Stimulated activated naive CD8-positive, alpha-beta T cell treated with anti-CD3 and anti-CD28 coated beads, Interleukin-15, amount 100 ng/mL, for 72 hours (primary cell): ENCODE data around the gene NRG4.

Source experiments
- ATAC-seq: fragments of 150-1000 bp; cut with Tn5 transposase; 2 replicates; pipeline ENCODE4 v1.10.0; 2021; ENCODE audit warnings: mild to moderate bottlenecking, moderate library complexity
- DNase-seq, 2 donors: peaks; one replicate each; pipeline ENCODE4 v3.0.0; 2021 to 2022
- H3K27ac Mint-ChIP-seq, 2 donors: one replicate each; pipeline ENCODE4 v1.8.0; 2022; ENCODE audit warnings: mild to moderate bottlenecking in 2 of 2, mixed read lengths in 2 of 2, moderate library complexity in 2 of 2
- H3K27me3 Mint-ChIP-seq: one replicate; pipeline ENCODE4 v1.8.0; 2022; ENCODE audit warnings: mixed read lengths
- H3K4me1 Mint-ChIP-seq: one replicate; pipeline ENCODE4 v1.8.0; 2022; ENCODE audit warnings: mild to moderate bottlenecking, mixed read lengths
- H3K4me3 Mint-ChIP-seq, 2 donors: one replicate each; pipeline ENCODE4 v1.8.0; 2022; ENCODE audit warnings: mild to moderate bottlenecking in 2 of 2, mixed read lengths in 2 of 2, moderate library complexity in 1 of 2
- H3K9me3 Mint-ChIP-seq, 2 donors: one replicate each; pipeline ENCODE4 v1.8.0; 2022; ENCODE audit warnings: mixed read lengths in 2 of 2

Gene NRG4

DNA sequence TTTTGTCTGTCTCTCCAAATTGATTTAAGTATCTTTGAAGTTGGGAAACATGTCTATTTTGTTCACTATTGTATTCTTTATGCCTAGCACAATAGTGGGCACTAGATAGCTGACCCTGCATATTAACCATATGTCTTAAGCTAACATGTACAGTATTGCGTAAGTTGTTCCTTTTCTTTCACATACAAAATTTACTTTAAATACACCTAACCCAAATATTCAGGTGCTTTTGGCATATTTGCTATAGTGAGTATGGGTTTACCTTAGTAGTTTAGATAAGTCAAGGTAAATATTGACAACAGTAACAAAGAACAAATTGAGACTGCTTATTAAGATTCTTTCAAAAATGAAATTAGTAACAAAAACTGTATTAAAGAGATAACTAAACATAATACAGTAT, 50.9 kb downstream of the NRG4 start:
- H3K27ac Mint-ChIP-seq: no peak overlapping the region
- H3K27me3 Mint-ChIP-seq: peaks cover under 1% of the 10 kb centered on the region
- DNase-seq (no peak), ATAC-seq (no peak)
- peaks cover 0 to 4% of the 10 kb centered on the region in 2 donors for H3K9me3 Mint-ChIP-seq
- H3K4me3 Mint-ChIP-seq: no peak overlapping the region
- H3K4me1 Mint-ChIP-seq: no peaks in the 10 kb centered on the region

DNA sequence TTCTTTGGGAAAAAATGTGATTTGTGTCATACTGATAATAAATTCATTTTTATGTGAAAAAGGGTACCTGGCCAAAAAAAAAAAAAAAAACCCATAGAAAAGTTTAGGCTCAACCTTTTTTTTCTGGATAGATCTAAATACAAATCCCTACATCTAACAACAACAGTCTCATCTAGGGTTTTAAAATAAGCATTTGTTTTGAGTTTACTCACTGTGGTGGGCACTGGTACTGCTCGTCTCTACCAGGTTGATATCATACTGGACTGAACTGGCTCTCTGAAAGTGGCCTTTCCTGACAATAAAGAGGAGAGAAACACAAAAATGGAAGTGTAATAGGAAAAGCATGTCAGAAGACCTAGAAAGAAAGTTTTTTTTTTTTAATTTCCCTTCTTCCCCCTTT, 56.5 kb downstream of the NRG4 start:
- H3K27me3 Mint-ChIP-seq: peaks cover 52% of the 10 kb centered on the region
- no peaks in the 10 kb centered on the region for H3K9me3 Mint-ChIP-seq
- H3K27ac Mint-ChIP-seq: no peak overlapping the region
- DNase-seq (no peak), ATAC-seq (no peak)
- no peak overlapping the region for H3K4me3 Mint-ChIP-seq
- no peaks in the 10 kb centered on the region for H3K4me1 Mint-ChIP-seq

DNA sequence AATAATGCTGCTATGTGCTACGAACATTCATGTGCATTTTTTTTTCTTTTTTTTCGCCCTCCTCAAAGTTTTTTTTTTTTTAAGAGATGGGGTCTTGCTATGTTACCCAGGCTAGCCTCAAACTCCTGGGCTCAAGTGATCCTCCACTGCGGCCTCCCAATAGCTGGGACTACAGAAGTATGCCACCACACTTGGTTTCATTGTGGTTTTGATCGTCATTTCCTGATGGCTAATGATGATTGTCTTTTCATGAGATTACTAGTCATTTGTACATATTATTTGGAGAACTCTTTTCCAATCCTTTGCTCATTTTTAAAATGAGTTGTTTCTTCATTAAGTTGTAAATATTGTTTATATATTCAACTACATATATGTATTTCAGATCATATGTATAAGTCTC, 59.7 kb downstream of the NRG4 start:
- Mint-ChIP-seq H3K9me3 (no peaks in the 10 kb centered on the region), H3K27me3 (peaks cover 79% of the 10 kb centered on the region), H3K4me1 (no peaks in the 10 kb centered on the region), H3K27ac (no peak overlapping the region), H3K4me3 (no peak overlapping the region)
- no peak for ATAC-seq
- DNase-seq: no peak

DNA sequence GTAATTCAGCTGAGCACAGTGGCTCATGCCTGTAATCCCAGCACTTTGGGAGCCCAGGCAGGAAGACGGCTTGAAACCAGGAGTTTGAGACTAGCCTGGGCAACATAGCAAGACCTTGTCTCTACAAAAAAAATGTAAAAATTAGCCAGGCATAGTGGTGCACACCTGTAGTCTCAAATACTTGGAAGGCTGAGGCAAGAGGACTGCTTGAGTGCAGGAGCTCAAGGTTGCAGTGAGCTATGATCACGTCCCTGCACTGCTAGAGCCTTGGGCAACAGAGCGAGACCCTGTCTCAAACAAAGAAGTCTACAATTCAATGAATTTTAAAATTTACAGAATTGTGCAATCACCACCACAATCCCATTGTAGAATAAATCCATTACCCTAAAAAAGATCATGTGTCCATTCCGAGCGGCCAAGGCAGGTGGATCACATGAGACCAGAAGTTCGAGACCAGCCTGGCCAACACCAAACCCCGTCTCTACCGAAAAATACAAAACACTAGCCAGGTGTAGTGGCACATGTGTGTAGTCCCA, 63.4 kb downstream of the NRG4 start:
- ATAC-seq (no peak), DNase-seq (no peak)
- Mint-ChIP-seq H3K4me1 (peaks cover 8% of the 10 kb centered on the region), H3K27me3 (peaks cover 66% of the 10 kb centered on the region), H3K27ac (no peak overlapping the region), H3K4me3 (no peak overlapping the region), H3K9me3 (no peaks in the 10 kb centered on the region)

DNA sequence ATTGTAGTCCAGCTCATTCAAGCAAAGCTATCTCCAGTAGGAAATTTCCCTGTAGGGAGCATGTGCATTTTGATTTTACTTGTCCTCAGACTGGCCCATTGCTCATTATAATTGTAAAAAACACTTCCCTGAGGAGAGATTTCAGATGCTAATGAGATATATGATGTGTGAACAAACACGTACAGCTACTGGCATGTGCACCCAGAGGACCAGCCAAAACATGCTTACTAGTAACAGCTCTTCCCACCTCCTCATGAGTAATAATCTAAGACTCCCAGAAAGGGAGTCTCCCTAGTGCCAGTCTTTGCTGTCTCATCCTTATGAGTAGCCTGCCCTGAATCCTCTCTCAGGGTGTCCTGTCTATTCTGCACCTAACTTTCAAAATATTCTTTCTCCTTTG, 65.1 kb downstream of the NRG4 start:
- Mint-ChIP-seq H3K27ac (peak overlapping the region in 1 of 2 donors; percentile 11), H3K27me3 (peaks cover 51% of the 10 kb centered on the region), H3K4me3 (no peak overlapping the region), H3K9me3 (no peaks in the 10 kb centered on the region), H3K4me1 (peaks cover 8% of the 10 kb centered on the region)
- ATAC-seq (no peak), DNase-seq (no peak)

DNA sequence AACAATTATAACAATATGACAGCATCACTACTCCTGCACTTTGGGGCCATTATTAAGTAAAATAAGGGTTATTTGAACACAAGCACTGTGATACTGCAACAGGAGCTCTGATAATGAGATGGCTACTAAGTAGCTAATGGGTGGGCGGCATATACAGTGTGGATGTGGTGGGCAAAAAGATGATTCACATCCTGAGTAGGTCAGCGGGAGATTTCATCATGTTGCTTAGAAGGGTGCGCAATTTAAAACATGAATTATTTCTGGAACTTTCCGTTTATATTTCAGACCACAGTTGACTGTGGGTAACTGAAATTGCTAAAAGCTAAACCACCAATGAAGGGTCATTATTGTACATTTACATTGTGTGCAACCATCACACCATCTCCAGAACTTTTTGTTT, 66.3 kb downstream of the NRG4 start:
- DNase-seq (peak in 1 of 2 donors; percentile 20), ATAC-seq (peak; percentile 84)
- Mint-ChIP-seq H3K27me3 (peaks cover 40% of the 10 kb centered on the region), H3K27ac (no peak overlapping the region), H3K4me1 (peaks cover 8% of the 10 kb centered on the region), H3K9me3 (no peaks in the 10 kb centered on the region), H3K4me3 (no peak overlapping the region)

DNA sequence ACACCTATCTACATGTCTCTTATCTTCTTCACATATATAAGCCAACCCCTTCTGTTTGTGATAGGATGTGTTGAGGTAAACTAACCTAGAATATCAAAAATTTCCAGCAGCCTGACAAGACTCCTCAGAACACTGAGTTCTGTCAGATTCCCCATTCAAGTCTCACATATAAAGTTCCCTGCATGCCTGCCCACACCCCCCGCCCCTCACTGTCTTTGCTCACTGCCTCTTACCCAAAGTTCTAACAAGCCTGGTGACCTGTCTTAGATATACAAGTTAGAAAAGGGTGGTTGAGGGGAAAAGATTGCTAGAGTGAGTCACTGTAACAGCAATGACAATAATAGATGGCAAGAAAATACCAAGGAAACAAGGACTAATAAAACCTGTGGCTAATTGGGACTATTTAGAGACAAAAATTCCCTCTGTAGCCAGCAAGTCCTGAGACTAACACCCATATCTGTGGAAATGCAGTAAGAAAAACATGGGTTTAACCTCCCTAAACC, 68.5 kb downstream of the NRG4 start:
- peaks cover 10 to 17% of the 10 kb centered on the region in 2 donors for H3K9me3 Mint-ChIP-seq
- DNase-seq (no peak), ATAC-seq (no peak)
- peaks cover 8% of the 10 kb centered on the region for H3K4me1 Mint-ChIP-seq
- peaks cover 20% of the 10 kb centered on the region for H3K27me3 Mint-ChIP-seq
- no peak overlapping the region for H3K27ac Mint-ChIP-seq
- no peak overlapping the region for H3K4me3 Mint-ChIP-seq

DNA sequence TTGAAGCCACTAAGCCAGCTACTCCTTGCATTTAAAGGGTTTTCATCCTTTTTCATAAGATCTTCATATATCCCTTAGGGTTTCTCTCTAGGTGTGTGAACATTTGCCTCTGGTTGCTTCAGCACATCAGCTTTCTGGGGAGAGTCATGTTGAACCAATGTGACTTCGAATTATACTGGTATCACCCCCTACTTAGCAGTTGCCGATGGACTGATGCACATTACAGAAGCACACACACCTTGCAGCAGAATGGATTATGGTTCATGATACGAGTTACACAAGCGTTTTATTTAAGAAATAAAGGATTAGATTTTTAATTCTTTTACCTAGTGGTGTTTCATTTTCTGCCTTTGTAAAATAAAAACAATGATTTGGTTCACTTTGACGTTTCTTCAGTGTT, 69.0 kb downstream of the NRG4 start:
- ATAC-seq (no peak), DNase-seq (no peak)
- H3K4me1 Mint-ChIP-seq: peaks cover 8% of the 10 kb centered on the region
- H3K27ac Mint-ChIP-seq: no peak overlapping the region
- peaks cover 18% of the 10 kb centered on the region for H3K27me3 Mint-ChIP-seq
- no peak overlapping the region for H3K4me3 Mint-ChIP-seq
- peaks cover 14 to 22% of the 10 kb centered on the region in 2 donors for H3K9me3 Mint-ChIP-seq

DNA sequence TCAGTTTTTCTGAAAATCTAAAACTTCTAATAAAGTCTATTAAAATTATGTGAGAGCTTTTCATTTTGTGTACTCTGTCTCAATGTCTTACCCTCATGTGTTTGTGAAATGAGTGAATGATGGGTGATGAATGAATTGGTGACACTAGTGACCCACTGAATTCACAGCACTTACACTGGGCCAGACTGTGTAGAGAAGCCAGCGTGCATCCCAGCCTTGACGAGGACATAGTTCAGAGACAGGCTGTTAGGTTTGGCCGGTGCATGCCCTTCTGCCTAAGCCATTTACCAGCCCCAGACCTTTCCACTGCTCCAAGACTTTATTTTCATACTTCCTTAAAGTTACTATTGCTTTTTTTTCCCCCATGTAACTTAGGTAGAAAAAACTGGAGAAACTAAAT, 69.8 kb downstream of the NRG4 start:
- peaks cover 8% of the 10 kb centered on the region for H3K4me1 Mint-ChIP-seq
- peaks cover 14 to 30% of the 10 kb centered on the region in 2 donors for H3K9me3 Mint-ChIP-seq
- peaks cover 10% of the 10 kb centered on the region for H3K27me3 Mint-ChIP-seq
- no peak overlapping the region for H3K27ac Mint-ChIP-seq
- H3K4me3 Mint-ChIP-seq: no peak overlapping the region
- DNase-seq (no peak), ATAC-seq (peak; percentile 46)

DNA sequence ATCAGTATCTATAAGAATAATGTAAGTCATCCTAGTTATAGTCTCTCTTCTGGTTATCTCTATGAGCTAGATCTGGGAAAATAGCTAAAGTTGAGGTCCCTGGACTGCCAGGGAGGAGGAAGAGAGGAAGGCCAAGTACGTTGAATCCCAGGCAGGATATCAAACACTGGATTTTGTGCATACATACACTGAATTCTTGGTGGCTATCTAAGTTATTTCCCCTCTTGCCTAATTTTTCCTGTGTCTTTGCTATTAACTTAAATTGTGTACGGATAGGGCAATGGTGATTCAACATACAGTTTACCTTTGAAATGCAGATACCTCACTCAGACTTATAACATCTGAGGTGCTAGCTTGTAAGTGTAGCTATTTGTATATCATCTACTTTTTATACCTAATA, 81.4 kb downstream of the NRG4 start:
- Mint-ChIP-seq H3K4me1 (peaks cover 38% of the 10 kb centered on the region), H3K27ac (no peak overlapping the region), H3K9me3 (no peaks in the 10 kb centered on the region), H3K4me3 (no peak overlapping the region), H3K27me3 (no peaks in the 10 kb centered on the region)
- no peak for ATAC-seq
- DNase-seq: no peak

DNA sequence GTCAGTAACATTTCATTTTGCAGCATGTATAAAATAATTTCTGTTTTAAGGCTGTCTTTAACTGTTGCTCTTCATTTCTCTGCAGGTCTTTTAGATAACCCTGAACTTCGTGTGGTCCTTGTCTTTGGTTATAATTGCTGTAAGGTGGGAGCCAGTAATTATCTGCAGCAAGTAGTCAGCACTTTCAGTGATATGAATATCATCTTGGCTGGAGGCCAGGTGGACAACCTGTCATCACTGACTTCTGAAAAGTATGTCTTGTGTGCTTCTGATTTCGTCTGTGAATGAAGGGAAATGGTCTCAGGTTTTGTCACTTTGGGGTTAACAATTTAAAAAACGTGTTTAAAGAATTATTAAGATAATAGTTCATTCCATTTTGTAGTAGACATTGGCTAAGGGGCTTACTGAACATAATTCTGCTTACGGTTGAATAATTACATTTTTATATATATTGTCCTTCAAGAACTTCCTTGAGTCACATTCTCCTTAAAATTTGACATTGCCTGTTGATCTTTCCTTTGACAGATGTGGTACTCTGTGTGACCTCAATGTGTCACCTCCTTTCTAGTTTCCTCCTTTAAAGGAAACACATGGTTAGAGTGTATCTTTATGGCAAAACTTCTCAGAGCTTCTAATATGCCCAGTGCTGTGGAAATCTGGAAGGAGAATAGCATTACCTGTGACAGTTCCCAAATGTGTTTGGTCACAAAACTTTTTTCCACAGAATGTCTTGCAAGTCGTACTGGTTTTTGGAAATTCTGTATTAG, 82.2 kb downstream of the NRG4 start:
- Mint-ChIP-seq H3K4me3 (no peak overlapping the region), H3K27ac (no peak overlapping the region), H3K4me1 (peaks cover 38% of the 10 kb centered on the region), H3K27me3 (no peaks in the 10 kb centered on the region), H3K9me3 (no peaks in the 10 kb centered on the region)
- DNase-seq: peak in 1 of 2 donors; percentile 16
- ATAC-seq: peak; percentile 72

DNA sequence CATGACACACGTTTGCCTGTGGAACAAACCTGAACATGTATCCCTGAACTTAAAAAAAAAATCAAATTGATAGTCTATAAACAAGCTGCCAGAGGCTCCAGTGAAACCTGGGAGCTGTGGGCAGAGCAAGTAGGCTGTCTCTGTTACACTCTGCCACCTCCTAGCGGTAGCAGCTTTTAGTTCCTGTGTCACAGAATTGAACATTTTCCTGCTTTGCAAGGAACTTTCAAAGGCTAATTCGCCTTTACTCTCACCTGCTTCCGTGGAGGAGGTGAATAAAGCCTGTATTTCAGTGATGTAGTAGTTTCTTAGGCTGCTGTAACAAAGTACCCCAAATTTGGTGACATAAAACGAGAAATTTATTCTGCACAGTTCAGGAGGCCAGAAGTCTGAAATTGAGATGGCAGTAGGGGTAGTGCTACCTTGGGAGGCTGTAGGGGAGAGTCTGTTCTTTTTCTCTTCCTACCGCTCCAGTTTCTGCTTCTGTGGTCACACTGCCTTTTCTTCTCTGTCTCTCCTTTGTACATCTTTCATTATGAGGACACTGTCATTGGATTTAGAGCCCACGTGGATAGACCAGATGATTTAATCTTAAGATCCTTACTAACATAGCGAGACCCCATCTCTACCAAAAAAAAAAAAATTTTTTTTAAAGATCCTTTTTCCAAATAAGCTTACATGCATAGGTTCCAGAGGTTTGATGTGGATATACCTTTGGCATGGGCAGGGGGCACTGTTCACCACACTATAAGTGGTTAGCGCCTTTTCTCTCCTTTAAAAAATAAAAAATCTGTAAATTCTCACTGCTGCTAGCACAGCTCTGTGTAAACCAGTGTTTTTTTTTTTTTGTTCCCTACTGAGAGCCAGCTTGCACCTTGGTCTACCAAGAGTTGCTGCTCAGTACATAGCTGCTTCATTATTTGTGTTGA, 83.3 kb downstream of the NRG4 start:
- no peaks in the 10 kb centered on the region for H3K27me3 Mint-ChIP-seq
- H3K27ac Mint-ChIP-seq: no peak overlapping the region
- H3K4me3 Mint-ChIP-seq: no peak overlapping the region
- DNase-seq: no peak
- peaks cover 41% of the 10 kb centered on the region for H3K4me1 Mint-ChIP-seq
- H3K9me3 Mint-ChIP-seq: no peaks in the 10 kb centered on the region
- no peak for ATAC-seq

DNA sequence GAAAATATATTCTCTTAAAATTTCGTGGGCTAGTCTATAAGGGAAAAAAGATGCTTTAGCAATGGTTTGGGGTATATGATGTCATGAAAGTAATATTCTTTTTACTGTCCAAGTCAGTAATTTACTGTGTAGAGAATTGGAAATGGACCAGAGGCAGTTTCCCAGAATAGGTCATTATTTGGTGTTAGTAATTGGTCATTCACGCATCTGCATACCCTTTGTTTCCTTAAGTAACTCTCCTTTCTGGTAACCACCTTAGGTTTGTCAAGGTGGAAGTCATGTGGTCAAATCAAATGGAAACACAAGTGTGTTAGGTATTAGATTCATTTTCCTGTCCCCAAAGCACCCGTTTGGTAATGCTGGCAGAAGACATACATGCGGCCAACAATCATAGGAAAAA, 84.6 kb downstream of the NRG4 start:
- Mint-ChIP-seq H3K9me3 (no peaks in the 10 kb centered on the region), H3K4me1 (peaks cover 50% of the 10 kb centered on the region), H3K27me3 (no peaks in the 10 kb centered on the region), H3K4me3 (no peak overlapping the region), H3K27ac (peak overlapping the region in 1 of 2 donors; percentile 5)
- ATAC-seq (peak; percentile 46), DNase-seq (no peak)

DNA sequence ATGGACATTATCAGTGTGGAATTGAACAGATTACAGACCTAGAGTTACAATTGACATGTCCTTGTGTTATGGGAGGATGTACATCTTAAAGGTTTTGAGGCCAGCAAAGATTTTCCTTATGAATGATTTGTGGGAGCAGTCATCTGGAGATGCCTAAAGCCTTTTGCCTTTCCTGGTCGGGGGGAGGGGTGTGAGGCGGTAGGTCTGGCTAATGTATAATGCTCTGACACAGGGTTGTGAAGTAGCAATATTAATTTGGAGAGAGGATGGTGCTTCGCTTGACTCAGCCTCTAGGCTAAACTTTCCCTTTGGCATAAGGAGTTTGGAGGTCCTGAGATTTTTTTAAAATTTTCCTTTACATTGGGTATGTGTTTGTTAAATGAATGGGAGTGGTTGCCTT, 85.3 kb downstream of the NRG4 start:
- Mint-ChIP-seq H3K27ac (no peak overlapping the region), H3K4me1 (peaks cover 56% of the 10 kb centered on the region), H3K27me3 (no peaks in the 10 kb centered on the region), H3K4me3 (no peak overlapping the region), H3K9me3 (no peaks in the 10 kb centered on the region)
- DNase-seq: no peak
- no peak for ATAC-seq

DNA sequence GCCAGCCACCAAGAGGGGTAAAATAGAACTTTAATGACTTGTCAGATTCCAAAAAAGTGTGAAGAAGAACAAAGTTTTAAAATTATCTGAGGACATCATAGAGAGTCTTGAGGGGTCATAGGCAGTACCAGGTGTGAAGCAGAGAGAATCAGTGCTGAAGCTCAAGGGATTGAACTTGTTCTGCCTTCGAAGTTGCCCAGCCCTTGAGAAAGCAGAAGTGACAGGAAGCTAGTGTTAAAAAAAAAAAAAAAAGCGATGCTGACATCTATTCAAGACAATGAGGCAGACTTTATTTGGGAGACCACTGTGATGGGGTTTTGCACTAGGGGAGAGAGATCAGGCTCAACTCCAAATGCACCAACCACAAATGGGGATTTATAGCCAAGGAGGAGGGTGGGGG, 86.8 kb downstream of the NRG4 start:
- H3K27me3 Mint-ChIP-seq: no peaks in the 10 kb centered on the region
- DNase-seq (no peak), ATAC-seq (no peak)
- H3K27ac Mint-ChIP-seq: peak overlapping the region in 1 of 2 donors; percentile 17
- H3K4me3 Mint-ChIP-seq: no peak overlapping the region
- no peaks in the 10 kb centered on the region for H3K9me3 Mint-ChIP-seq
- H3K4me1 Mint-ChIP-seq: peaks cover 55% of the 10 kb centered on the region

DNA sequence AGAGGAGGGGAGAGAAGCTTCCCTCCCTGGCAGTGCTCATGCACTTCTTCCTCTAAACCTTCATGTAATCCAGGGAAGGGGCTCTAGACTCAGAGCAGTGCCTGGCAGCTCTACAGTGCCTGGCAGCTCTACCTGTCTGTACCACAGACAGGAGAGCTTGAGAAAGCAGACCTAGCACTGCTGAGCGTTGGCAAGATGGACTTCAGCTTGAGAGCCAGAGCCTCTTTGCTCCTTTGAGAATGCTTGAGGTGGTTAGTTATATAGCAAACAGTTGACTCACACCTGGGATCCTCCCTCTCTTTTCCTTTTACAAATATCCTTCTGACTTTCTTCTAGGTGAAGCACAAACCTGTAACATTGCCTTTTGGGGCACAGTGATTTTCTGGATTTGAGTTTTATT, 87.6 kb downstream of the NRG4 start:
- peaks cover 46% of the 10 kb centered on the region for H3K4me1 Mint-ChIP-seq
- H3K9me3 Mint-ChIP-seq: no peaks in the 10 kb centered on the region
- ATAC-seq: no peak
- DNase-seq: no peak
- H3K27ac Mint-ChIP-seq: no peak overlapping the region
- H3K27me3 Mint-ChIP-seq: no peaks in the 10 kb centered on the region
- no peak overlapping the region for H3K4me3 Mint-ChIP-seq
